Heart left ventricle (tissue), 16 donors: ENCODE results near the gene COBL. TPM values are rescaled to one million over a fixed set of nuclear protein-coding genes. Genes with fewer than 3 reads are reported as not detected.

Experiments used
- ATAC-seq, 4 donors: fragments of 200-7000 bp; cut with Tn5 transposase; one replicate each; pipeline ENCODE4 v1.9.1; 2020 to 2022; ENCODE audit warnings: moderate library complexity in 4 of 4, mild to moderate bottlenecking in 3 of 4, moderate number of reproducible peaks in 1 of 4
- DNase-seq, 5 donors: peaks; one replicate each; pipeline ENCODE4 v3.0.0-alpha.2; 2020
- H3K27ac ChIP-seq, 12 donors: fragments of 200-600 bp; sonication (generic) in 4 of 12; one replicate each; pipeline versions ENCODE4 v1.5.0 to v1.8.0; 2016 to 2022; ENCODE audit warnings: mild to moderate bottlenecking in 2 of 12
- H3K27me3 ChIP-seq, 9 donors: fragments of 200-600 bp; sonication (generic) in 2 of 9; one replicate each; pipeline versions ENCODE4 v1.5.1 to v1.8.0; 2016 to 2022; ENCODE audit warnings: mild to moderate bottlenecking in 3 of 9
- H3K36me3 ChIP-seq, 9 donors: fragments of 200-600 bp; sonication (generic) in 2 of 9; one replicate each; pipeline versions ENCODE4 v1.5.0 to v1.8.0; 2018 to 2022; ENCODE audit warnings: mild to moderate bottlenecking in 2 of 9
- H3K4me1 ChIP-seq, 12 donors: fragments of 200-600 bp; sonication (generic) in 4 of 12; one replicate each; pipeline versions ENCODE4 v1.5.0 to v1.8.0; 2016 to 2022; ENCODE audit warnings: mild to moderate bottlenecking in 3 of 12
- H3K4me3 ChIP-seq, 12 donors: fragments of 200-600 bp; sonication (generic) in 4 of 12; one replicate each; pipeline versions ENCODE4 v1.5.0 to v1.8.0; 2017 to 2022; ENCODE audit warnings: mild to moderate bottlenecking in 9 of 12, moderate library complexity in 4 of 12
- H3K9me3 ChIP-seq, 12 donors: fragments of 200-600 bp; sonication (generic) in 4 of 12; one replicate each; pipeline versions ENCODE4 v1.5.0 to v1.8.0; 2016 to 2022; ENCODE audit warnings: mild to moderate bottlenecking in 1 of 12
- CTCF ChIP-seq, 12 donors: fragments of 200-600 bp; sonication (generic) in 4 of 12; IDR thresholded peaks; one replicate each; pipeline versions ENCODE4 v1.5.0 to v1.8.0; 2018 to 2022; ENCODE audit warnings: antibody characterized with exemption in 12 of 12, mild to moderate bottlenecking in 5 of 12
- POLR2A ChIP-seq, 2 donors: fragments of 450-650 bp; IDR thresholded peaks; one replicate each; pipeline ENCODE4 v1.6.1; 2017; ENCODE audit warnings: antibody characterized with exemption in 2 of 2, mild to moderate bottlenecking in 2 of 2, moderate library complexity in 2 of 2
- WGBS, 4 donors: extraction: QIAGEN DNeasy Blood & Tissue Kit in 2 of 4; methylation state at CpG; one replicate each; pipeline versions ENCODE4 v1.1.5 to v1.1.7; 2013 to 2018; 5-methylcytosine and 5-hydroxymethylcytosine counted together
- intact Hi-C, 10 donors: fragments of 100-400 bp; cut with DNase I; formaldehyde crosslinking; loops; one replicate each; pipeline versions ENCODE4 v1.11.1 to v1.14.2; 2022
- polyA plus RNA-seq, 2 donors: library from polyadenylated mRNA; stranded (reverse); fragments of 200-250 nt; gene quantifications; one replicate each; pipeline ENCODE4 v1.2.3, GENCODE V29; 2013
- total RNA-seq, 9 donors: library from RNA; depleted of rRNA in 2 of 9; stranded (reverse); fragments of >200 nt in 2 of 9; fragmentation: NEBNext Ultra II Directional in 3 of 9; extraction: Animal tissue kit (Norgen Biotek cat#: 25700) in 3 of 9; gene quantifications; one replicate each; pipeline versions ENCODE4 v1.1.0 to v1.2.4, GENCODE V29; 2016 to 2023
- donor health status: ischemic (EF 13 %, LVEDD 7.1; RV severe dilation, severe dysfunction).
- donor health status: healthy with polysubstance abuse.
- donor health status: DM: no; HTN: yes; CAD: no.
- donor health status: DM: no; HTN: no; CAD: no.
- donor health status: ischemic (EF 25% LVEDD 6.9; RV normal size, moderate dysfunction).
- donor health status: ischemic (EF 25% LVEDD 5.7; RV mildly dilated, moderate dysfunction).
- donor health status: healthy.
- donor health status: DM: yes; HTN: yes; CAD: no.
- donor health status: ischemic (EF 35%, LVEDD 5.7; RV mildly dilated, moderate dysfunction).
- donor health status: nonischemic (EF 11% LVEDD 7.7; RV severe dilation, severe dysfunction).
- donor health status: DM: yes; HTN: yes; CAD: no.
- donor health status: PGD.
- donor health status: ischemic (EF 29% LVEDD 5.4; RV normal size, mild dysfunction).
- donor health status: nonischemic (EF 23%, LVEDD 6.1; RV moderate dilation, normal function).

Gene COBL
- total and polyA plus RNA-seq, 11 donors = 25.9 to 123 (median 80.4) TPM

GRCh38 chr7:51306761-51307160, 9.8 kb downstream of the COBL start:
- no peaks in the 10 kb centered on the region for H3K9me3 ChIP-seq
- H3K27ac ChIP-seq = no peak overlapping the region
- ATAC-seq (no peak), DNase-seq (no peak)
- TF ChIP-seq POLR2A (IDR thresholded peaks at IDR 0.05) = no peak
- no peak for TF ChIP-seq CTCF (IDR thresholded peaks at IDR 0.05)
- H3K4me3 ChIP-seq = no peak overlapping the region
- no peaks in the 10 kb centered on the region for H3K36me3 ChIP-seq
- H3K4me1 ChIP-seq = peaks cover 0 to 49% (median 14%) of the 10 kb centered on the region in 12 donors
- WGBS, 4 donors = 83 to 89% (median 87%) methylated on average over 9 of the region's 9 CpGs
- no peaks in the 10 kb centered on the region for H3K27me3 ChIP-seq
- intact Hi-C loops = loop anchor here in 2 of 10 donors (5.0 kb wide), 2 partner anchors 44 to 59 kb away; no protein-coding TSS in a partner anchor

GRCh38 chr7:51304729-51305128, 11.9 kb downstream of the COBL start:
- WGBS, 4 donors = 62 to 73% (median 69%) methylated on average over 6 of the region's 6 CpGs
- peaks cover 0 to 61% (median 19%) of the 10 kb centered on the region in 12 donors for H3K4me1 ChIP-seq
- H3K4me3 ChIP-seq = no peak overlapping the region
- no peak for TF ChIP-seq CTCF (IDR thresholded peaks at IDR 0.05)
- TF ChIP-seq POLR2A (IDR thresholded peaks at IDR 0.05) = no peak
- H3K27me3 ChIP-seq = no peaks in the 10 kb centered on the region
- no peak for ATAC-seq
- no peak for DNase-seq
- intact Hi-C loops = loop anchor here in 2 of 10 donors (5.0 kb wide), 2 partner anchors 42 to 57 kb away; no protein-coding TSS in a partner anchor
- H3K27ac ChIP-seq = peak overlapping the region in 1 of 12 donors; percentile 14
- H3K9me3 ChIP-seq = no peaks in the 10 kb centered on the region
- H3K36me3 ChIP-seq = no peaks in the 10 kb centered on the region

GRCh38 chr7:51303142-51303525, 13.5 kb downstream of the COBL start:
- DNase-seq = no peak
- Histone ChIP-seq H3K36me3 (no peaks in the 10 kb centered on the region), H3K9me3 (no peaks in the 10 kb centered on the region), H3K27me3 (no peaks in the 10 kb centered on the region), H3K4me3 (no peak overlapping the region), H3K27ac (peak overlapping the region in 10 of 12 donors; percentile 21 to 85 (median 71)), H3K4me1 (peaks cover 0 to 45% (median 17%) of the 10 kb centered on the region in 12 donors)
- 68 to 73% (median 72%) methylated on average over 9 to 10 of the region's 10 CpGs for WGBS, 4 donors
- TF ChIP-seq POLR2A (IDR thresholded peaks at IDR 0.05) (no peak), CTCF (IDR thresholded peaks at IDR 0.05) (no peak)
- no peak for ATAC-seq
- intact Hi-C loops = no loop called here

- no peaks in the 10 kb centered on the region for H3K9me3 ChIP-seq
- intact Hi-C loops = no loop called here
Measured at GRCh38 chr7:51301806-51302205, 14.8 kb downstream of the COBL start.

More at GRCh38 chr7:51301806-51302205, 14.8 kb downstream of the COBL start:
- Histone ChIP-seq H3K27ac (peak overlapping the region in 11 of 12 donors; percentile 37 to 85 (median 78)), H3K4me1 (peaks cover 0 to 35% (median 13%) of the 10 kb centered on the region in 12 donors), H3K4me3 (no peak overlapping the region), H3K27me3 (no peaks in the 10 kb centered on the region), H3K36me3 (no peaks in the 10 kb centered on the region)
- 52 to 69% (median 65%) methylated on average over 4 of the region's 4 CpGs for WGBS, 4 donors
- ATAC-seq (peak in 2 of 4 donors; percentile 38 to 39), DNase-seq (no peak)
- TF ChIP-seq CTCF (IDR thresholded peaks at IDR 0.05) (no peak), POLR2A (IDR thresholded peaks at IDR 0.05) (no peak)
